Endothelial cell of hepatic sinusoid (primary cell): ENCODE results near the gene CAMLG.

Experiments used
- in situ Hi-C: cut with HindIII; loops from 2 replicates; pipeline ENCODE4 v1.10.0; 2017; ENCODE audit warnings: low sequenced_read_pairs

CAMLG gene

GRCh38 chr5:134772461-134773125 lies 34.2 kb downstream of the CAMLG start:
- in situ Hi-C loops: loop anchor here (5.0 kb wide), 1 partner anchor 85 kb away; no protein-coding TSS in a partner anchor

- in situ Hi-C loops: no loop called here
Observed at GRCh38 chr5:134777366-134777765, 39.0 kb downstream of the CAMLG start.

- in situ Hi-C loops: no loop called here
Observed at GRCh38 chr5:134784241-134784920, 46.0 kb downstream of the CAMLG start.

GRCh38 chr5:134784946-134785620 lies 46.7 kb downstream of the CAMLG start:
- in situ Hi-C loops: no loop called here

GRCh38 chr5:134787692-134788091 lies 49.3 kb downstream of the CAMLG start:
- in situ Hi-C loops: no loop called here

GRCh38 chr5:134791580-134791979 lies 53.2 kb downstream of the CAMLG start:
- in situ Hi-C loops: no loop called here

GRCh38 chr5:134792286-134792685 lies 53.9 kb downstream of the CAMLG start:
- in situ Hi-C loops: no loop called here

GRCh38 chr5:134793111-134793510 lies 54.8 kb downstream of the CAMLG start:
- in situ Hi-C loops: no loop called here

- in situ Hi-C loops: no loop called here
Observed at GRCh38 chr5:134794082-134794481, 55.7 kb downstream of the CAMLG start.

- in situ Hi-C loops: no loop called here
Observed at GRCh38 chr5:134794819-134795218, 56.5 kb downstream of the CAMLG start.

GRCh38 chr5:134798468-134798867 lies 60.1 kb downstream of the CAMLG start:
- in situ Hi-C loops: no loop called here
